Measurements from ENCODE around the gene ARID4B. TPM values are rescaled to one million over a fixed set of nuclear protein-coding genes. Genes with fewer than 3 reads are reported as not detected.

ARID4B gene
- total and polyA plus RNA-seq, 2 of the 13 experiments (the other 11 are each of a cell fraction or from before 2014, with no cell fraction given): 9.7 to 24.6 TPM

DNA sequence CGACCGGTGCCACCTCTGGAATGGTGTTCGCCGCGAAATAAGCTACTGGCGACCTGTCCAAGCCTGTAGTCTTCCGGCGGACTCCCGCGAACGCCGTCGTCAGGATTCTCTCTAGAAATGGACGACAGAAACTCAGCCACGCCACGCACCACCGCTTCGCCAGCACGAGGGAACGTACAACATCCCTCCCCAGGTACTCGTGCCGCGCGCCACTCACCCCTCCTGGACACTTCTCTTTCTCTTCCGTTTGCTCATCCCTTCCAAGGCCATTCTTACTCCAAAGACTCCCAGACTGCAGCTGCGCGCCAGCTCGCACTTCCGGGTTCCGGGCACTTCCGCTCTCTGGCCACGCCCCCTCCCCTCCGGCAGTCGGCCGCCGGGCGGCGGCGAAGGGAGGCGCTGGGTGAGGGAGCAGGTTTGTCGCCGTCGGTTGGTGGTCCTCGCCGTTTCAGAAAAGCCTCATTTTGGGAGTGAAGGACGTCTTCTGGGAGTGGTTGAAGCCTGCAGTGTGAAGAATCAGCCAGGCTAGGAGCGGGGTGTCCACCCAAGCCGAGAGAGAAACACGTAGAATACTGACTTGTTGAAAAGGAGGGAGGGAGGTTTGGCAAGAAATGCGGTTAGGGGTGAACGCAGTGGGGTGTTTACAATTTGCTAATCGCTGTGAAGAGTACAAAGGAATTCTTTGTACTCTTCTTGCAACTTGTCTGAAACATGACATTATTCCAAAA lies 166.9 kb downstream of the ARID4B start, which contains the start of gene RBM34 (continued):
- TF ChIP-seq, protein P1, sequence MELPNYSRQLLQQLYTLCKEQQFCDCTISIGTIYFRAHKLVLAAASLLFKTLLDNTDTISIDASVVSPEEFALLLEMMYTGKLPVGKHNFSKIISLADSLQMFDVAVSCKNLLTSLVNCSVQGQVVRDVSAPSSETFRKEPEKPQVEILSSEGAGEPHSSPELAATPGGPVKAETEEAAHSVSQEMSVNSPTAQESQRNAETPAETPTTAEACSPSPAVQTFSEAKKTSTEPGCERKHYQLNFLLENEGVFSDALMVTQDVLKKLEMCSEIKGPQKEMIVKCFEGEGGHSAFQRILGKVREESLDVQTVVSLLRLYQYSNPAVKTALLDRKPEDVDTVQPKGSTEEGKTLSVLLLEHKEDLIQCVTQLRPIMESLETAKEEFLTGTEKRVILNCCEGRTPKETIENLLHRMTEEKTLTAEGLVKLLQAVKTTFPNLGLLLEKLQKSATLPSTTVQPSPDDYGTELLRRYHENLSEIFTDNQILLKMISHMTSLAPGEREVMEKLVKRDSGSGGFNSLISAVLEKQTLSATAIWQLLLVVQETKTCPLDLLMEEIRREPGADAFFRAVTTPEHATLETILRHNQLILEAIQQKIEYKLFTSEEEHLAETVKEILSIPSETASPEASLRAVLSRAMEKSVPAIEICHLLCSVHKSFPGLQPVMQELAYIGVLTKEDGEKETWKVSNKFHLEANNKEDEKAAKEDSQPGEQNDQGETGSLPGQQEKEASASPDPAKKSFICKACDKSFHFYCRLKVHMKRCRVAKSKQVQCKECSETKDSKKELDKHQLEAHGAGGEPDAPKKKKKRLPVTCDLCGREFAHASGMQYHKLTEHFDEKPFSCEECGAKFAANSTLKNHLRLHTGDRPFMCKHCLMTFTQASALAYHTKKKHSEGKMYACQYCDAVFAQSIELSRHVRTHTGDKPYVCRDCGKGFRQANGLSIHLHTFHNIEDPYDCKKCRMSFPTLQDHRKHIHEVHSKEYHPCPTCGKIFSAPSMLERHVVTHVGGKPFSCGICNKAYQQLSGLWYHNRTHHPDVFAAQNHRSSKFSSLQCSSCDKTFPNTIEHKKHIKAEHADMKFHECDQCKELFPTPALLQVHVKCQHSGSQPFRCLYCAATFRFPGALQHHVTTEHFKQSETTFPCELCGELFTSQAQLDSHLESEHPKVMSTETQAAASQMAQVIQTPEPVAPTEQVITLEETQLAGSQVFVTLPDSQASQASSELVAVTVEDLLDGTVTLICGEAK (IDR thresholded peaks at IDR 0.05): no peak
- TF ChIP-seq, protein P1 (CRISPR knock-in tag; IDR thresholded peaks at IDR 0.05): peak; percentile 90
- TF ChIP-seq ZNF264 (CRISPR knock-in tag; IDR thresholded peaks at IDR 0.05): peak; percentile 95
- peak; percentile 77 for TF ChIP-seq ZNF777 (CRISPR knock-in tag; IDR thresholded peaks at IDR 0.05)
- no peak for TF ChIP-seq ZNF737 (CRISPR knock-in tag; IDR thresholded peaks at IDR 0.05; ENCODE audit: borderline replicate concordance)
- no peak for TF ChIP-seq ZNF180 (CRISPR knock-in tag; IDR thresholded peaks at IDR 0.05; ENCODE audit: borderline replicate concordance, low read depth)
- peak; percentile 87; the same call in 1 of the 2 replicates for TF ChIP-seq ZNF616 (CRISPR knock-in tag; IDR thresholded peaks at IDR 0.05; ENCODE audit: low read depth)
- peak; percentile 70 for TF ChIP-seq ZFY (CRISPR knock-in tag; IDR thresholded peaks at IDR 0.05)
- no peak for TF ChIP-seq FOXP1 (IDR thresholded peaks at IDR 0.05)
- TF ChIP-seq FOXP1 (CRISPR knock-in tag; IDR thresholded peaks at IDR 0.05): no peak
- TF ChIP-seq, protein P2, sequence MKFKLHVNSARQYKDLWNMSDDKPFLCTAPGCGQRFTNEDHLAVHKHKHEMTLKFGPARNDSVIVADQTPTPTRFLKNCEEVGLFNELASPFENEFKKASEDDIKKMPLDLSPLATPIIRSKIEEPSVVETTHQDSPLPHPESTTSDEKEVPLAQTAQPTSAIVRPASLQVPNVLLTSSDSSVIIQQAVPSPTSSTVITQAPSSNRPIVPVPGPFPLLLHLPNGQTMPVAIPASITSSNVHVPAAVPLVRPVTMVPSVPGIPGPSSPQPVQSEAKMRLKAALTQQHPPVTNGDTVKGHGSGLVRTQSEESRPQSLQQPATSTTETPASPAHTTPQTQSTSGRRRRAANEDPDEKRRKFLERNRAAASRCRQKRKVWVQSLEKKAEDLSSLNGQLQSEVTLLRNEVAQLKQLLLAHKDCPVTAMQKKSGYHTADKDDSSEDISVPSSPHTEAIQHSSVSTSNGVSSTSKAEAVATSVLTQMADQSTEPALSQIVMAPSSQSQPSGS (CRISPR knock-in tag; IDR thresholded peaks at IDR 0.05): 0 out of 2 replicates have a peak, but pooled peaks have one; percentile 62
- TF ChIP-seq, protein P3, sequence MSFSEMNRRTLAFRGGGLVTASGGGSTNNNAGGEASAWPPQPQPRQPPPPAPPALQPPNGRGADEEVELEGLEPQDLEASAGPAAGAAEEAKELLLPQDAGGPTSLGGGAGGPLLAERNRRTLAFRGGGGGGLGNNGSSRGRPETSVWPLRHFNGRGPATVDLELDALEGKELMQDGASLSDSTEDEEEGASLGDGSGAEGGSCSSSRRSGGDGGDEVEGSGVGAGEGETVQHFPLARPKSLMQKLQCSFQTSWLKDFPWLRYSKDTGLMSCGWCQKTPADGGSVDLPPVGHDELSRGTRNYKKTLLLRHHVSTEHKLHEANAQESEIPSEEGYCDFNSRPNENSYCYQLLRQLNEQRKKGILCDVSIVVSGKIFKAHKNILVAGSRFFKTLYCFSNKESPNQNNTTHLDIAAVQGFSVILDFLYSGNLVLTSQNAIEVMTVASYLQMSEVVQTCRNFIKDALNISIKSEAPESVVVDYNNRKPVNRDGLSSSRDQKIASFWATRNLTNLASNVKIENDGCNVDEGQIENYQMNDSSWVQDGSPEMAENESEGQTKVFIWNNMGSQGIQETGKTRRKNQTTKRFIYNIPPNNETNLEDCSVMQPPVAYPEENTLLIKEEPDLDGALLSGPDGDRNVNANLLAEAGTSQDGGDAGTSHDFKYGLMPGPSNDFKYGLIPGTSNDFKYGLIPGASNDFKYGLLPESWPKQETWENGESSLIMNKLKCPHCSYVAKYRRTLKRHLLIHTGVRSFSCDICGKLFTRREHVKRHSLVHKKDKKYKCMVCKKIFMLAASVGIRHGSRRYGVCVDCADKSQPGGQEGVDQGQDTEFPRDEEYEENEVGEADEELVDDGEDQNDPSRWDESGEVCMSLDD (CRISPR knock-in tag; IDR thresholded peaks at IDR 0.05; ENCODE audit: borderline replicate concordance): 0 out of 2 replicates have a peak, but pooled peaks have one; percentile 48
- peak; percentile 29; the same call in 1 of the 2 replicates for TF ChIP-seq ZNF678 (CRISPR knock-in tag; IDR thresholded peaks at IDR 0.05)
- TF ChIP-seq, protein P4, sequence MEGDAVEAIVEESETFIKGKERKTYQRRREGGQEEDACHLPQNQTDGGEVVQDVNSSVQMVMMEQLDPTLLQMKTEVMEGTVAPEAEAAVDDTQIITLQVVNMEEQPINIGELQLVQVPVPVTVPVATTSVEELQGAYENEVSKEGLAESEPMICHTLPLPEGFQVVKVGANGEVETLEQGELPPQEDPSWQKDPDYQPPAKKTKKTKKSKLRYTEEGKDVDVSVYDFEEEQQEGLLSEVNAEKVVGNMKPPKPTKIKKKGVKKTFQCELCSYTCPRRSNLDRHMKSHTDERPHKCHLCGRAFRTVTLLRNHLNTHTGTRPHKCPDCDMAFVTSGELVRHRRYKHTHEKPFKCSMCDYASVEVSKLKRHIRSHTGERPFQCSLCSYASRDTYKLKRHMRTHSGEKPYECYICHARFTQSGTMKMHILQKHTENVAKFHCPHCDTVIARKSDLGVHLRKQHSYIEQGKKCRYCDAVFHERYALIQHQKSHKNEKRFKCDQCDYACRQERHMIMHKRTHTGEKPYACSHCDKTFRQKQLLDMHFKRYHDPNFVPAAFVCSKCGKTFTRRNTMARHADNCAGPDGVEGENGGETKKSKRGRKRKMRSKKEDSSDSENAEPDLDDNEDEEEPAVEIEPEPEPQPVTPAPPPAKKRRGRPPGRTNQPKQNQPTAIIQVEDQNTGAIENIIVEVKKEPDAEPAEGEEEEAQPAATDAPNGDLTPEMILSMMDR (CRISPR knock-in tag; IDR thresholded peaks at IDR 0.05): peak; percentile 42

Measured in HepG2 (cell line).